ENCODE measurements around the gene MUC12. TPM values are rescaled to one million over a fixed set of nuclear protein-coding genes. Genes with fewer than 3 reads are reported as not detected.

MUC12 gene
- total and polyA plus RNA-seq, 2 of the 13 experiments (the other 11 are each of a cell fraction or from before 2014, with no cell fraction given) = not detected

- TF ChIP-seq ZNF577 (CRISPR knock-in tag; IDR thresholded peaks at IDR 0.05; ENCODE audit: borderline replicate concordance, low read depth) (no peak), MED13 (CRISPR knock-in tag; IDR thresholded peaks at IDR 0.05) (no peak), HMG20A (CRISPR knock-in tag; IDR thresholded peaks at IDR 0.05; ENCODE audit: borderline replicate concordance) (0 out of 2 replicates have a peak, but pooled peaks have one; percentile 37), MTA3 (CRISPR knock-in tag; IDR thresholded peaks at IDR 0.05) (no peak), PHF21A (CRISPR knock-in tag; IDR thresholded peaks at IDR 0.05) (no peak), TSC22D2 (CRISPR knock-in tag; IDR thresholded peaks at IDR 0.05; ENCODE audit: borderline replicate concordance) (no peak), BCL6 (CRISPR knock-in tag; IDR thresholded peaks at IDR 0.05) (peak; percentile 74), CEBPB (IDR thresholded peaks at IDR 0.05; ENCODE audit: borderline replicate concordance, low read depth, low read length) (0 out of 2 replicates have a peak, but pooled peaks have one; percentile 5), PRDM15 (CRISPR knock-in tag; IDR thresholded peaks at IDR 0.05) (no peak), SOX5 (CRISPR knock-in tag; IDR thresholded peaks at IDR 0.05; ENCODE audit: borderline replicate concordance) (peak; percentile 36; the same call in 1 of the 2 replicates), PLSCR1 (CRISPR knock-in tag; IDR thresholded peaks at IDR 0.05; ENCODE audit: borderline replicate concordance) (no peak), RBFOX2 (IDR thresholded peaks at IDR 0.05; ENCODE audit: low read depth, low read length) (no peak), ZNF343 (CRISPR knock-in tag; IDR thresholded peaks at IDR 0.05) (no peak)
Measured at GRCh38 chr7:100974021-100974420, 4.7 kb downstream of the MUC12 start (continued).

Measured in HepG2 (cell line).